Hepatocyte (in vitro differentiated cells): Measurements from ENCODE around the gene STAC3.

Experiments
- CTCF ChIP-seq: fragments of 200-600 bp; sonication (generic); IDR thresholded peaks from 2 replicates; pipeline ENCODE4 v1.5.1; 2016; ENCODE audit warnings: antibody characterized with exemption, mild to moderate bottlenecking; ENCODE audit not compliant: poor library complexity
- EZH2 ChIP-seq: fragments of 200-600 bp; sonication (generic); IDR thresholded peaks from 2 replicates; pipeline ENCODE4 v1.6.1; 2016; ENCODE audit warnings: antibody characterized with exemption, mild to moderate bottlenecking, borderline replicate concordance

GRCh38 chr12:57240926-57241401 is 10.0 kb downstream of the STAC3 start:
- TF ChIP-seq CTCF (no peak), EZH2 (peak; percentile 31)
